ENCODE results near the gene RPUSD3.

The RPUSD3 gene

GRCh38 chr3:9886328-9886727, 42.5 kb upstream of the RPUSD3 start:
- Histone ChIP-seq H3K9ac (ENCODE audit: low read length) (no peak overlapping the region), H3K27ac (ENCODE audit: low read depth, low read length) (no peak overlapping the region), H2AFZ (ENCODE audit: low read depth, low read length, severe bottlenecking) (no peak overlapping the region), H3K4me2 (ENCODE audit: low read depth, low read length, poor library complexity, severe bottlenecking) (no peak overlapping the region), H3K9me3 (ENCODE audit: insufficient read depth, low read length) (no peaks in the 10 kb centered on the region), H3F3A (ENCODE audit: insufficient read depth) (0 out of 2 replicates have a peak, but pooled peaks cover 3% of the 10 kb centered on the region), H3K79me2 (ENCODE audit: insufficient read depth, low read length) (peaks cover 9% of the 10 kb centered on the region), H3K4me3 (ENCODE audit: insufficient read depth, low read length, poor library complexity, severe bottlenecking) (no peak overlapping the region), H3K9me2 (replicated peaks; ENCODE audit: insufficient read depth, low read length) (no peaks in the 10 kb centered on the region), H4K20me1 (ENCODE audit: low read depth, low read length) (no peaks in the 10 kb centered on the region), H3K27me3 (ENCODE audit: low read length) (no peaks in the 10 kb centered on the region), H3K36me3 (ENCODE audit: low read length) (no peaks in the 10 kb centered on the region)
- TF ChIP-seq CTCF (IDR thresholded peaks at IDR 0.05; ENCODE audit: insufficient read depth, low read length, poor library complexity, severe bottlenecking) (no peak), EZH2phosphoT487 (conservative IDR thresholded peaks at IDR 0.05; ENCODE audit: low read length) (no peak)

GRCh38 chr3:9884555-9885165, 40.9 kb upstream of the RPUSD3 start:
- Histone ChIP-seq H3K9ac (ENCODE audit: low read length) (no peak overlapping the region), H3K27ac (ENCODE audit: low read depth, low read length) (no peak overlapping the region), H3F3A (ENCODE audit: insufficient read depth) (0 out of 2 replicates have a peak, but pooled peaks cover 2% of the 10 kb centered on the region)

GRCh38 chr3:9883706-9884554, 40.1 kb upstream of the RPUSD3 start:
- Histone ChIP-seq H3K36me3 (ENCODE audit: low read length) (no peaks in the 10 kb centered on the region), H2AFZ (ENCODE audit: low read depth, low read length, severe bottlenecking) (no peak overlapping the region), H3K9ac (ENCODE audit: low read length) (no peak overlapping the region), H4K20me1 (ENCODE audit: low read depth, low read length) (no peaks in the 10 kb centered on the region), H3K4me3 (ENCODE audit: insufficient read depth, low read length, poor library complexity, severe bottlenecking) (no peak overlapping the region), H3K4me2 (ENCODE audit: low read depth, low read length, poor library complexity, severe bottlenecking) (no peak overlapping the region), H3K9me3 (ENCODE audit: insufficient read depth, low read length) (no peaks in the 10 kb centered on the region), H3K27ac (ENCODE audit: low read depth, low read length) (no peak overlapping the region), H3K79me2 (ENCODE audit: insufficient read depth, low read length) (no peaks in the 10 kb centered on the region), H3K27me3 (ENCODE audit: low read length) (no peaks in the 10 kb centered on the region), H3F3A (ENCODE audit: insufficient read depth) (no peaks in the 10 kb centered on the region), H3K9me2 (replicated peaks; ENCODE audit: insufficient read depth, low read length) (no peaks in the 10 kb centered on the region)
- TF ChIP-seq CTCF (IDR thresholded peaks at IDR 0.05; ENCODE audit: insufficient read depth, low read length, poor library complexity, severe bottlenecking) (no peak), EZH2phosphoT487 (conservative IDR thresholded peaks at IDR 0.05; ENCODE audit: low read length) (no peak)

More at GRCh38 chr3:9884555-9885165, 40.9 kb upstream of the RPUSD3 start:
- H3K79me2 ChIP-seq (ENCODE audit: insufficient read depth, low read length) = no peaks in the 10 kb centered on the region
- no peaks in the 10 kb centered on the region for H3K27me3 ChIP-seq (ENCODE audit: low read length)
- no peaks in the 10 kb centered on the region for H4K20me1 ChIP-seq (ENCODE audit: low read depth, low read length)
- H3K36me3 ChIP-seq (ENCODE audit: low read length) = no peaks in the 10 kb centered on the region
- TF ChIP-seq EZH2phosphoT487 (conservative IDR thresholded peaks at IDR 0.05; ENCODE audit: low read length) = no peak
- no peak for TF ChIP-seq CTCF (IDR thresholded peaks at IDR 0.05; ENCODE audit: insufficient read depth, low read length, poor library complexity, severe bottlenecking)
- no peaks in the 10 kb centered on the region for H3K9me3 ChIP-seq (ENCODE audit: insufficient read depth, low read length)
- no peak overlapping the region for H2AFZ ChIP-seq (ENCODE audit: low read depth, low read length, severe bottlenecking)
- no peak overlapping the region for H3K4me3 ChIP-seq (ENCODE audit: insufficient read depth, low read length, poor library complexity, severe bottlenecking)
- no peaks in the 10 kb centered on the region for H3K9me2 ChIP-seq (replicated peaks; ENCODE audit: insufficient read depth, low read length)
- no peak overlapping the region for H3K4me2 ChIP-seq (ENCODE audit: low read depth, low read length, poor library complexity, severe bottlenecking)
